GM12875 (cell line): ENCODE measurements around the gene POGZ.
"Not testable (repeated sequence)": the region's sequence is repeated elsewhere in the genome, so short reads cannot be mapped to it uniquely, and the experiment has no call there.

Source experiments
- H3K4me3 ChIP-seq: one replicate; pipeline ENCODE4 v1.5.1; 2011; ENCODE audit warnings: low read depth, low read length, control low read depth
- TF ChIP-seq, protein P1 (sequence below): IDR thresholded peaks from 2 replicates; pipeline ENCODE4 v1.5.1; 2011; ENCODE audit warnings: low read depth, mild to moderate bottlenecking, control low read depth, inconsistent platforms, low read length, moderate library complexity, borderline replicate concordance; ENCODE audit not compliant: insufficient read depth

The POGZ gene

DNA sequence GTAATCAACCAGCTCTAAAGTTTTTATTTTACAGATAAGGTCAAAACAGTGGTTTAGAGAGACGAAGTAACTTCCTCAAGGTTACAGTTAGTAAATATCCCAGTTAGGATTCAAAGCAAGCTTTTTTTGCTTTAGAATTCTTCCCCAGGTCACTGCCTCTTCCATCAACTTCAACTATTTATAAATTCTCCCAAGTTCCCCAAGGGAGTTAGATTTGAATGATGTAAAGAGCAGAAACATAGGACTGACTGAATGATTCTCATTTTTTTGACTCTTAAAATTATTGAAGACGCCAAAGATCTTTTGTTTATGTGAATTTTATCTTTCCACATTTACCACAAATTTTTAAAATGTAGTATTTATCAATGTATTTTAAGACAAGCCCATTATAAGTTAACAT lies 4.1 kb downstream of the POGZ start:
- TF ChIP-seq, protein P1, sequence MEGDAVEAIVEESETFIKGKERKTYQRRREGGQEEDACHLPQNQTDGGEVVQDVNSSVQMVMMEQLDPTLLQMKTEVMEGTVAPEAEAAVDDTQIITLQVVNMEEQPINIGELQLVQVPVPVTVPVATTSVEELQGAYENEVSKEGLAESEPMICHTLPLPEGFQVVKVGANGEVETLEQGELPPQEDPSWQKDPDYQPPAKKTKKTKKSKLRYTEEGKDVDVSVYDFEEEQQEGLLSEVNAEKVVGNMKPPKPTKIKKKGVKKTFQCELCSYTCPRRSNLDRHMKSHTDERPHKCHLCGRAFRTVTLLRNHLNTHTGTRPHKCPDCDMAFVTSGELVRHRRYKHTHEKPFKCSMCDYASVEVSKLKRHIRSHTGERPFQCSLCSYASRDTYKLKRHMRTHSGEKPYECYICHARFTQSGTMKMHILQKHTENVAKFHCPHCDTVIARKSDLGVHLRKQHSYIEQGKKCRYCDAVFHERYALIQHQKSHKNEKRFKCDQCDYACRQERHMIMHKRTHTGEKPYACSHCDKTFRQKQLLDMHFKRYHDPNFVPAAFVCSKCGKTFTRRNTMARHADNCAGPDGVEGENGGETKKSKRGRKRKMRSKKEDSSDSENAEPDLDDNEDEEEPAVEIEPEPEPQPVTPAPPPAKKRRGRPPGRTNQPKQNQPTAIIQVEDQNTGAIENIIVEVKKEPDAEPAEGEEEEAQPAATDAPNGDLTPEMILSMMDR, result no peak
- H3K4me3 ChIP-seq, result no peak overlapping the region

DNA sequence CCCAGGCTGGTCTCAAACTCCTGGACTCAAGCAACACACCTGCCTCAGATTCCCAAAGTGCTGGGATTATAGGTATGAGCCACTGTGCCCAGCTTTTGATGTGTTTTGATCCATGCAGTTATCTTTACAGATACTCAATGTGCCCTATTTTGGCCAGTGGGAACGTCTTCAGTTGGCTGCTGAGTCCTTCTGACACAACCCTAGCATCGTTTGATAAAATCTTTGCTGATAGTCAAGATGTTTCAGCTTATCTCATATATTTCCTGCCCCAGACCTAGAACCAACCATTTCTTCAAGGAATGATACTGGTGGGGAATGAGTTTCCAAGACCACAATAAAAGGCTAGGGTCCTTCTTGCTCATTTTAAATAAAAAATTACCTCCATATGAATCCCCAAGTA lies 11.6 kb downstream of the POGZ start:
- TF ChIP-seq, protein P1, result no peak
- no peak overlapping the region for H3K4me3 ChIP-seq

DNA sequence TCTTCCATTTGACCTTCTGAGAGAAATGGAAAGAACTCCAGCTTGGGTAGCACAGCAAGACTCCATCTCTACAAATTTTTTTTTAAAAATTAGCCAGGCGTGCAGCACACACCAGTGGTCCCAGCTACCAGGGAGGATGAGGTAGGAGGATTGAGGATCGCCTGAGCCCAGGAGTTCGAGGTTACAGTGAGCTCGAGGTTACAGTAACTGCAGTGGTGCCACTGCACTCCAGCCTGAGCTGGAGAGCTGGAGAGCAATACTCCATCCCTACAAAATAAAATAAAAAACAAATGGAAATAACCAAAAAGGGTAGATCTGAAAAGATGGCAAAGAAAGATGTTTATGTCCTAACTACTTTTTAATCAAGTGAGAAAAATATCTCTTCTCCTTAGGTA lies 14.5 kb downstream of the POGZ start:
- TF ChIP-seq, protein P1, result no peak
- no peak overlapping the region for H3K4me3 ChIP-seq

DNA sequence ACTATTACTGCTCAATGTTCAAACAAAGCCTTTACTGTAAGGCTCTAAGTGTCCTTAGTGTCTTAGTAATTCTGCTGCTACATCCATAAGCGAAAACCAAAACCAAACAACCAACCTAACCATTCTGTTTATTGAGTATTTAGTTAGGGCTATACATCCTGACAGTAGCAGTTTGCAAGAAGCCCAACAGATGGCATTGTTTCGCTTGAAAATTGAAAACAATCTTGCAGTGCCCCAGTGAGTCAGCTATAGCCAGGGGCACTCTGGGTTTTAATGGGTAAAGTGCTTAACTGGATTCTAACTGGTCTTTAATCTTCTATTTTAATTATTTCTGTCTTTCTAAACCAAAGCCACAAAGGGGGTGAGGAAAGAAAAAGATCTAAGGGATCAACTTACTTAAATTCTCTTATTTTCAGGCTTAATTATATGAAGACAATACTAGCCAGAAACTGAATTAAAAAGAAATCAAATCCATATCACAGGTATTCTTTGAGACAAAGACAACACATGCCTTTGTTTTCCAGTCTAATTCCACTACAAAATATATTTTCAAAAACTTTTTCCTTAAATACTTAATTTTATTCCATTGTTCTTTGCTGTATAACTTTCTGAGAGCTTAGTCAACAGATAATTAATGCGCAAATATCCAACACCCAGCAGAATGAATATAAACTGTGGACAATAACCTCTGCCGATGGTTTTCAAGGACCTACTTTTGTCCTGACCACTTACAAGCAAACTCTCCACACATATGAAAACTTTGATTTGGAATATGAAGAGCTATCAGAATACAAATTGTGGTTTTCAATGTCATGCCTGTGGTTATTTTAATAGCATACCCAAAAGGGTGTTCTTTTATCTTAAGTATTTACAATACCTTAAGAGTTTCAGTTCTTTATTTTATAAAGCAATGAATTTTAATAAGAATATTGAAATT lies 15.2 kb downstream of the POGZ start:
- TF ChIP-seq, protein P1, result peak; percentile 66
- H3K4me3 ChIP-seq, result no peak overlapping the region

DNA sequence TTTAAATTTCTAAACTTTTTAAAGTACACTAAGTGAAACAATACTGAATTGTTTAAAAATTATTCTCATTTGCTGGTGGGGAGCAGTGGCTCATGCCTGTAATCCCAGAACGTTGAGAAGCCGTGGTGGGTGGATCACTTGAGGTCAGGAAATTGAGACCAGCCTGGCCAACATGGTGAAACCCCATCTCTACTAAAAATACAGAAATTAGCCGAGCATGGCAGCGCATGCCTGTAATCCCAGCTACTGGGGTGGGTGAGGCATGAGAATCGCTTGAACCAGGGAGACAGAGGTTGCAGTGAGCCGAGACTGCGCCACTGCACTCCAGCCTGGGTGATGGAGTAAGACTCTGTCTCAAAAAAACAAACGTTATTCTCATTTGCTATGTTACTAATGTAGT lies 21.9 kb downstream of the POGZ start:
- H3K4me3 ChIP-seq, result not testable (repeated sequence)

DNA sequence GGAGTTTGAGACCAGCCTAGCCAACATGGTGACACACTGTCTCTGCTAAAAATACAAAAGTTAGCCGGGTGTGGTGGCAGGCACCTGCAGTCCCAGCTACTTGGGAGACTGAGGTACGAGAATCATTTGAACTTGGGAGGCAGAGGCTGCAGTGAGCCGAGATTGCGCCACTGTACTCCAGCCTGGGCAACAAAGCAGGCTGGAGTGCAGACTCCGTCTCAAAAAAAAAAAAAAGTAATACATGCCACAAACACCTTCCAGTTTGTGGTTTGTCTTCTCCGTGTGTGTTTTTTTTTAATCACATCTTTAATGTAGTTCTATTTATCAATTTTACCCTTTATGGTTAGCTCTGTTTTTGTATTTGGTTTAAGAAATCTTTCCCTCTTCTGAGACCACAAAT lies 22.3 kb downstream of the POGZ start:
- H3K4me3 ChIP-seq, result no peak overlapping the region
- TF ChIP-seq, protein P1, result no peak

DNA sequence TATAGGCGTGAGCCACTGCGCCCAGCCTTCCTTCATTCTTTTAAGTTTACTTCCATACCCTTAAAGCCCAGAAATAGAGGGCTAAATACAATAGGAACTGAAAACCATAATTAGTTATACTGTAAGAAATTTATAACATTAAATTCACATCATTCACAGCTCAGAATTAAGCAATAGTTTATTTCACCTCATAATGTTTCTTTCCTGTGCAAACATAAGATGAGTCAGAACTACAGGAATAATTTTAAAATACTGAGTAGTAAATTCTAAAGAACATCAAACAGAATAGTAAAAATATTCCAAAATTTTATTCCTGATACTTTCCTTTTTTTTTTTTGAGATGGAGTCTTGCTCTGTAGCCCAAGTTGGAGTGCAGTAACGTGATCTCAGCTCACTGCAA lies 24.1 kb downstream of the POGZ start:
- TF ChIP-seq, protein P1, result no peak
- H3K4me3 ChIP-seq, result no peak overlapping the region

DNA sequence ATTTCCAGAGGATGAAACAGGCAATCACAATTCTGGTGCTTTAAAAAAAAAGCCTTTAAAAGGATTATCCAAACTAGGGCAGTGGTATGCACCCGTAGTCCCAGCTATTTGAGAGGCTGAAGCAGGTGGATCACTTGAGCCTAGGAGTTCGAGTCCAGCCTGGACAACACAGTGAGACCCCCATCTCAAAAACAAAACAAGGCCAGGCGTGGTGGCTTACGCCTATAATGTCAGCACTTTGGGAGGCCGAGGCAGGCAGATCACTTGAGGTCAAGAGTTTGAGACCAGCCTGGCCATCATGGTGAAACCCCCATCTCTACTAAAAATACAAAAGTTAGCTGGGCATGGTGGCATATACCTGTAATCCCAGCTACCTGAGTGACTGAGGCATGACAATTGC lies 25.5 kb downstream of the POGZ start:
- H3K4me3 ChIP-seq, result not testable (repeated sequence)
